ENCODE measurements around the gene POLDIP3.

POLDIP3 gene

DNA sequence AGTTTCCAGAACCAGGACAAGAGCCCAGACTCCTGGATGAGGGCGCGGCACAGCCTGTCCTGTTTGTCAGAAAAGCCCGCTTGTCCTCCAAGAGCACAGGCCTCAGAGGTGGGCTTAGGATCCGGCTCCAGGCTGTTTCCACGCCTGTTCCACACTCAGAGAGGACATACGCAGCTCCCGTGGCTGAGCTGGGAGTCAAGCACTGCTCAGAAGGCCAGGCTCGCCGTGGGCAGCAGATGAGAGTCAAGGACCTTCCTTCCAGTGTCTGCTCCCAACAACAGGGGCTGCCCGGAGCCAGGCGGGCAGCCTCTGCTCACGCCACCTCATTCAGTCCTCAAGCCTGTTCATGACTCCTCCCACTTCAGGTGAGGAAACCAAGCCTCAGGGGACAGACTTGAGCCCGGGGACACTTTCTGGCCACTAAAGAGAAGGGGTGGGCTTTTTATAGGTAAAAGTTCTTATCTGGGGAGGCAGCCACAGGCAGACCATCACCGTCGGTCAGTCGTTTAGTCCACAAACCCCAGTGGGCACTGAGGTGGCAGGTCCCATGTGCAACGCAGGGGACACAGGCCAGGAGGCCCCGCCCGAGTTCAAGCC lies 30.8 kb upstream of the POLDIP3 start:
- no peak for TF ChIP-seq CTCF (IDR thresholded peaks at IDR 0.05; ENCODE audit: borderline replicate concordance, insufficient read depth, low read depth, low read length)
- peak overlapping the region; percentile 26 for H3K4me3 ChIP-seq (ENCODE audit: low read depth, low read length)

DNA sequence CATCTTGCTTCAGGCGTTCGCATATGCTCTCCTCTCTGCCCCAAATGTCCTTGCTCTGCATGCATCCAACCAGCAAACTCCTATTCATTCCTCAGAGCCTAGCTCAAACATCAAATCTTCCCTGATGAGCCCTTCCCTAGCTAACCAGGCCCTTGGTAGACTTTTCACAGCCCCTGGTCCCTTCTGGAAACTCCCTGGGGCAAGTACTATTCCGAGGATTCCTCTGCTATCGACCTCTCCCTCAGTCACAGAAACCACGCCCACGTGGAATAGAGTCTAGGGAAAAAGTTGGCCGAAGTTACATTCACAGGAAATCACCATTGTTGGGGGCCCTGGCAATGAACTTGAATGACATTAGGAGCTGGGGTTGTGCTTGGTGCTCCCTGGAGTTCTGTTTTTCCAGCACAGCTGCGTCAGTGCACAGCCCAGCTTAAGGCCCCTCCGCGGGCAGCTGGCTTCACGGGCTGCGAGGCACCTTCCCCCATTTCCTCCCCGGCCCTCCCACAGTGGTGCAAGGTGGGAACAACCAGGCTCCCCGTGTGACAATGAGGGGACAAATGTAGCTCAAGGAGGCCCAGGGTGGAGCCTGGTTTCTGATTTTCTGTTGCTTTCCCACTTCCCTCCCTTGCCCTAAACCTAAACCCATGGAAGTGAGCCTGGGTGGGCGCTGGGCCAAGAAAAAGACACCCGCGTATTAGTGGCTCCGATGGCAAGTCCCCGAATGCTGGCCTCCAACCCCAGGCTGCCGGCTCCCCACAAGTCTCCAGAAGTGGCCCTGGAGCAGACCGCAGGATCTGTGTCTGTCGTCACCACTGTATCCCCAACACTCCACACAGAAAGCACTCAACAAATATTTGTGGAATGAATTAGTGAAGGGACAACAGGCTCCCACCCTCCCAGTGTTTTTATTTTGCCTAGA lies 30.0 kb upstream of the POLDIP3 start:
- no peak for TF ChIP-seq CTCF (IDR thresholded peaks at IDR 0.05; ENCODE audit: borderline replicate concordance, insufficient read depth, low read depth, low read length)
- no peak overlapping the region for H3K4me3 ChIP-seq (ENCODE audit: low read depth, low read length)

GRCh38 chr22:42643634-42644421 lies 29.1 kb upstream of the POLDIP3 start:
- no peak for TF ChIP-seq CTCF (IDR thresholded peaks at IDR 0.05; ENCODE audit: borderline replicate concordance, insufficient read depth, low read depth, low read length)
- no peak overlapping the region for H3K4me3 ChIP-seq (ENCODE audit: low read depth, low read length)

DNA sequence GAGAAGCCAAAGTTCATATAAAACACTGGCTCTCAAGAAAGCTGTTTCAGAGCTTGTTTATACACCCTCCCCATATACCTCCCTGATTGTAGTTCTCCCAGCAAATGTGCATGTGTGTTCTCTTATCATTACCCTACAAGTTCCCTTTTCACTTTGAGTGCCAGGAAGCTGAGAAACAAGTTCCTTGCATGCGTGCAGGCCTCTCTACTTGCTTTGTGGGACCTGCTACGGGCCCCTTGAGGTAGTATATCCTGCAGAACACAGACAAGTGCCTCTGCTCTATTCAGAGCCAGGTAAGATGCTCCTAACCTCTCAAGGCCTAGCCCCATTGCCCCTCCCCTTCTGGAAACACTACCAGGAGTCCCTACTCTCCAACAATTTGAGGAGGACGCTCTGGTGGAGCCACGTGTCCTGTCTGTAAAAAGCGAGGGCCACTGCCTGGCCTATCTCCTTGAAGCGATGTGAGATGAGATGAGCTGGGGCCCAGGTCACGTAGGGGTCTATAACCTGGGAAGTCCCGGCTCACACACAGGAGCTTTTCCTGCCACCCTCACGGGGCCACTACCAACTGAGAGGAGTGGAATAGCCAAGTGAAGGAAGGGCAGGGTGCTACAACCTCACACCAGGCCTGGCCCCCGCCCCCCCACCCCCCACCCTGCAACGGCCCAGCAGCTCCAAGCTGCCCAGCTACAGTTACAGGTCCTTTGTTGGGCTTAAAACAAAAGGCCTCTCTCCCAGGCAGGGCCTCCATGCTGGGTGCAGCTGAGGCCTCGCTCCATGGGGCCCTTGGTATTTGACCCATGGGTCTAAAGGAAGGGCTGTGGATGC lies 28.3 kb upstream of the POLDIP3 start:
- TF ChIP-seq CTCF (IDR thresholded peaks at IDR 0.05; ENCODE audit: borderline replicate concordance, insufficient read depth, low read depth, low read length), result no peak
- H3K4me3 ChIP-seq (ENCODE audit: low read depth, low read length), result no peak overlapping the region

DNA sequence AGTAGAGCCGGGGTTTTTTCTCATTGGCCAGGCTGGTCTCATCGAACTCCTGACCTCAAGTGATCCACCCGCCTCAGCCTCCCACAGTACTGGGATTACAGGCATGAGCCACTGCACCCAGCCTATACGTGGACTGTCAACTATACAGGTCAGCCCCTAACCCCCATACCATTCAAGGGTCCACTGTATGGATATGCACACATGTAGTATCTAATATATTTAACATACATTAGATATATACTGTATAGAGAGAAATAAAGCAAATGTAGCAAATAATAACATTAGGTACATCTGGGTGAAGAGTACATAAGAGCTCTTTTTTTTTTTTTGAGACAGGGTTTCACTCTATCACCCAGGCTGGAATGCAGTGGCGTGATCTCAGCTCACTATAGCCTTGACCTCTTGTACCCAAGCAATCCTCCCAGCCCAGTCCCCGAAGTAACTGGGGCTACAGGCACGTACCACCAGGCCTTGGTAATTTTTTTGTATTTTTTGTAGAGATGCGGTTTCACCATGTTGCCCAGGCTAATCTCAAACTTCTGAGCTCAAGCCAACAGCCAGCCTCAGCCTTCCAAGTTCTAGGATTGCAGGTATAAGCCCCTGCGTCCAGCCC lies 27.2 kb upstream of the POLDIP3 start:
- no peak for TF ChIP-seq CTCF (IDR thresholded peaks at IDR 0.05; ENCODE audit: borderline replicate concordance, insufficient read depth, low read depth, low read length)
- no peak overlapping the region for H3K4me3 ChIP-seq (ENCODE audit: low read depth, low read length)

DNA sequence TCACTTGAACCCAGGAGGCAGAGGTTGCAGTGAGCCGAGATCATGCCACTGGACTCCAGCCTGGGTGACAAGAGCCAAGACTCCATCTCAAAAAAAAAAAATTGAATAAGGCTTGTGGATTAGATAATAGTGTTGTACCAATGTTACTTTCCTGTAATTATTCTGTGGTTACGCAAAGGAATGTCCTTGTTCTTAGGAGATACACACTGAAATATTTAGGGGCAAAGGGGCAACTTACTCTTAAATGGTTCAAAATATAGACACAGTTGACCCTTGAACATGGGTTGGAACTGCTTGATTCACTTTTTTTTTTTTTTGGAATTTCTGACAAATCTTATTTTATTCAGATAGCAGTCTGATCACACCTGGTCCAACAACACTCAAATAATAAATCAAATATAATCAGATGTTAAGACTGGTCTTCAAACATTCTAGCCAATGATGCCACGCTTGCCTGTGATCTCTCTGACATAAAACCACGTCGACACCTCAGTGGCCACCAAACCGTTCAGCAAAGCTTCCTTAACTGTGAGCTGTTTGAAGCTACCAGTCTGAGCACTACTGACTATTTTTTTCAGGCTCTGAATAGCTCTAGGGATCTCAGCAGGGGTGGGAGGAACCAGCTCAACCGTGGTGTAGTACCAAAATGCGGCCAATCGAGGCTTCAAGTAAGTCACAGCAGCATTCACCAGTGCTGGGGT lies 25.0 kb upstream of the POLDIP3 start:
- no peak overlapping the region for H3K4me3 ChIP-seq (ENCODE audit: low read depth, low read length)
- no peak for TF ChIP-seq CTCF (IDR thresholded peaks at IDR 0.05; ENCODE audit: borderline replicate concordance, insufficient read depth, low read depth, low read length)

Data from GM12875 (cell line).